Measurements from ENCODE around the gene HSPB3.
"Not testable (repeated sequence)": the region's sequence is repeated elsewhere in the genome, so short reads cannot be mapped to it uniquely, and the experiment has no call there.

The HSPB3 gene

GRCh38 chr5:54457094-54457862, 1.8 kb downstream of the HSPB3 start:
- DNase-seq, result no peak

- no peak for DNase-seq
Measured at GRCh38 chr5:54458221-54458620, 2.7 kb downstream of the HSPB3 start.

GRCh38 chr5:54460181-54460919, 4.9 kb downstream of the HSPB3 start:
- no peak for DNase-seq

GRCh38 chr5:54462281-54462680, 6.8 kb downstream of the HSPB3 start:
- DNase-seq, result no peak

GRCh38 chr5:54463713-54464112, 8.2 kb downstream of the HSPB3 start:
- DNase-seq, result no peak

GRCh38 chr5:54469622-54470021, 14.1 kb downstream of the HSPB3 start:
- DNase-seq, result no peak

GRCh38 chr5:54470128-54470527, 14.6 kb downstream of the HSPB3 start:
- no peak for DNase-seq

- no peak for DNase-seq
Measured at GRCh38 chr5:54470677-54471076, 15.2 kb downstream of the HSPB3 start.

GRCh38 chr5:54471398-54471797, 15.9 kb downstream of the HSPB3 start:
- DNase-seq, result no peak

GRCh38 chr5:54476682-54477081, 21.2 kb downstream of the HSPB3 start:
- no peak for DNase-seq

- DNase-seq, result no peak
Measured at GRCh38 chr5:54477941-54478478, 22.5 kb downstream of the HSPB3 start.

GRCh38 chr5:54480296-54480695, 24.8 kb downstream of the HSPB3 start:
- DNase-seq, result no peak

- DNase-seq, result no peak
Measured at GRCh38 chr5:54484219-54484894, 28.9 kb downstream of the HSPB3 start.

GRCh38 chr5:54485659-54486058, 30.2 kb downstream of the HSPB3 start:
- not testable (repeated sequence) for DNase-seq

GRCh38 chr5:54489648-54489979, 34.1 kb downstream of the HSPB3 start:
- DNase-seq, result not testable (repeated sequence)

GRCh38 chr5:54491326-54491725, 35.8 kb downstream of the HSPB3 start:
- DNase-seq, result no peak

- no peak for DNase-seq
Measured at GRCh38 chr5:54492178-54492577, 36.7 kb downstream of the HSPB3 start.

- DNase-seq, result no peak
Measured at GRCh38 chr5:54495027-54495426, 39.5 kb downstream of the HSPB3 start.
